H9 (cell line): ENCODE data around the gene LATS2. TPM values are rescaled to one million over a fixed set of nuclear protein-coding genes. Genes with fewer than 3 reads are reported as not detected.

Experiments used
- DNase-seq: peaks from one replicate; pipeline ENCODE4 v3.0.0-alpha.2; 2017
- H2AFZ ChIP-seq: one replicate; pipeline ENCODE4 v1.6.1; 2013; ENCODE audit warnings: mild to moderate bottlenecking, low read length, control low read depth, moderate library complexity
- H2AK5ac ChIP-seq: 2 replicates; pipeline ENCODE4 v1.6.1; 2013; ENCODE audit warnings: low read length, control low read depth, mixed read lengths; ENCODE audit not compliant: insufficient read length
- H2BK120ac ChIP-seq: one replicate; pipeline ENCODE4 v1.6.1; 2013; ENCODE audit warnings: low read depth, mild to moderate bottlenecking, low read length, control low read depth, inconsistent platforms; ENCODE audit not compliant: poor library complexity, severe bottlenecking
- H2BK12ac ChIP-seq: 2 replicates; pipeline ENCODE4 v1.6.1; 2013; ENCODE audit warnings: low read length, control low read depth, mixed read lengths, low read depth; ENCODE audit not compliant: insufficient read length
- H2BK15ac ChIP-seq: 2 replicates; pipeline ENCODE4 v1.6.1; 2013; ENCODE audit warnings: low read depth, low read length, control low read depth
- H2BK20ac ChIP-seq: one replicate; pipeline ENCODE4 v1.6.1; 2013; ENCODE audit warnings: low read depth, mild to moderate bottlenecking, low read length, control low read depth, inconsistent platforms; ENCODE audit not compliant: poor library complexity, severe bottlenecking
- H2BK5ac ChIP-seq: 2 replicates; pipeline ENCODE4 v1.6.1; 2013; ENCODE audit warnings: low read length, control low read depth, mixed read lengths; ENCODE audit not compliant: insufficient read length
- H3K14ac ChIP-seq: 2 replicates; pipeline ENCODE4 v1.6.1; 2013; ENCODE audit warnings: low read length, control low read depth; ENCODE audit not compliant: insufficient read depth
- H3K18ac ChIP-seq: 2 replicates; pipeline ENCODE4 v1.6.1; 2013; ENCODE audit warnings: low read depth, mild to moderate bottlenecking, mixed read lengths, low read length, control low read depth; ENCODE audit not compliant: insufficient read length
- H3K23ac ChIP-seq: 2 replicates; pipeline ENCODE4 v1.6.1; 2013; ENCODE audit warnings: low read length, control low read depth, mixed read lengths, low read depth; ENCODE audit not compliant: insufficient read length
- H3K23me2 ChIP-seq: 2 replicates; pipeline ENCODE4 v1.6.1; 2013; ENCODE audit warnings: low read depth, mild to moderate bottlenecking, mixed read lengths, low read length, control low read depth; ENCODE audit not compliant: insufficient read length, poor library complexity, severe bottlenecking
- H3K27ac ChIP-seq: 2 replicates; pipeline ENCODE4 v1.5.1; 2013; ENCODE audit warnings: low read length, control low read depth, mixed read lengths, low read depth; ENCODE audit not compliant: insufficient read length
- H3K27me3 ChIP-seq: 2 replicates; pipeline ENCODE4 v1.6.1; 2013; ENCODE audit warnings: low read length, control low read depth, inconsistent platforms; ENCODE audit not compliant: insufficient read depth
- H3K4ac ChIP-seq: 2 replicates; pipeline ENCODE4 v1.6.1; 2013; ENCODE audit warnings: low read depth, mild to moderate bottlenecking, control low read depth, inconsistent platforms, low read length, moderate library complexity
- H3K4me1 ChIP-seq: 2 replicates; pipeline ENCODE4 v1.6.1; 2013; ENCODE audit warnings: low read length, control low read depth, inconsistent platforms; ENCODE audit not compliant: insufficient read depth
- H3K4me2 ChIP-seq: 2 replicates; pipeline ENCODE4 v1.6.1; 2013; ENCODE audit warnings: low read length, control low read depth, mixed read lengths; ENCODE audit not compliant: insufficient read length, insufficient read depth
- H3K56ac ChIP-seq: 2 replicates; pipeline ENCODE4 v1.6.1; 2013; ENCODE audit warnings: low read depth, mild to moderate bottlenecking, mixed read lengths, low read length, control low read depth; ENCODE audit not compliant: insufficient read length
- H3K79me1 ChIP-seq: 2 replicates; pipeline ENCODE4 v1.6.1; 2013; ENCODE audit warnings: low read depth, mild to moderate bottlenecking, moderate library complexity, low read length, control low read depth, inconsistent platforms; ENCODE audit not compliant: insufficient read depth, poor library complexity, severe bottlenecking
- H3K79me2 ChIP-seq: 2 replicates; pipeline ENCODE4 v1.6.1; 2013; ENCODE audit warnings: low read length, control low read depth, inconsistent platforms; ENCODE audit not compliant: insufficient read depth
- H3K9ac ChIP-seq: 2 replicates; pipeline ENCODE4 v1.6.1; 2013; ENCODE audit warnings: low read length, control low read depth, mixed read lengths; ENCODE audit not compliant: insufficient read length; ENCODE audit errors: extremely low read depth
- H3K9me3 ChIP-seq: one replicate; pipeline ENCODE4 v1.6.1; 2013; ENCODE audit warnings: low read depth, low read length, inconsistent platforms; ENCODE audit not compliant: control insufficient read depth
- H3T11ph ChIP-seq: one replicate; pipeline ENCODE4 v1.6.1; 2013; ENCODE audit warnings: mild to moderate bottlenecking, low read length, control low read depth, inconsistent platforms
- H4K20me1 ChIP-seq: one replicate; pipeline ENCODE4 v1.6.1; 2013; ENCODE audit not compliant: control insufficient read depth, insufficient read length, insufficient read depth
- H4K5ac ChIP-seq: 2 replicates; pipeline ENCODE4 v1.6.1; 2013; ENCODE audit warnings: low read depth, mild to moderate bottlenecking, mixed read lengths, low read length, control low read depth; ENCODE audit not compliant: insufficient read length
- H4K8ac ChIP-seq: replicated peaks from 2 replicates; pipeline ENCODE4 v1.6.1; 2013; ENCODE audit warnings: low read length, control low read depth, mixed read lengths, low read depth; ENCODE audit not compliant: insufficient read length
- H4K91ac ChIP-seq: 2 replicates; pipeline ENCODE4 v1.6.1; 2013; ENCODE audit warnings: low read depth, mild to moderate bottlenecking, moderate library complexity, mixed read lengths, low read length, control low read depth; ENCODE audit not compliant: insufficient read length
- H3K27ac Mint-ChIP-seq, 3 experiments: 2 replicates in 2 of 3; 3 replicates in 1 of 3; pipeline ENCODE4 v1.8.0; 2020 to 2021; ENCODE audit warnings: mixed read lengths in 3 of 3, mild to moderate bottlenecking in 1 of 3, moderate library complexity in 1 of 3
- H3K27me3 Mint-ChIP-seq: 2 replicates; pipeline ENCODE4 v1.8.0; 2021; ENCODE audit warnings: low read depth, mild to moderate bottlenecking, moderate library complexity, mixed read lengths
- H3K36me3 Mint-ChIP-seq, 3 experiments: 2 replicates in 2 of 3; 3 replicates in 1 of 3; pipeline ENCODE4 v1.8.0; 2020 to 2021; ENCODE audit warnings: low read depth in 3 of 3, mixed read lengths in 3 of 3; ENCODE audit not compliant: insufficient read depth in 1 of 3
- H3K4me1 Mint-ChIP-seq, 2 experiments: 2 replicates each; pipeline ENCODE4 v1.8.0; 2020; ENCODE audit warnings: mixed read lengths in 2 of 2
- H3K4me3 Mint-ChIP-seq, 2 experiments: 2 replicates in 1 of 2; 3 replicates in 1 of 2; pipeline ENCODE4 v1.8.0; 2020 to 2021; ENCODE audit warnings: mild to moderate bottlenecking in 2 of 2, mixed read lengths in 2 of 2, moderate library complexity in 1 of 2
- H3K9me3 Mint-ChIP-seq, 2 experiments: 2 replicates in 1 of 2; 3 replicates in 1 of 2; pipeline ENCODE4 v1.8.0; 2020; ENCODE audit warnings: mild to moderate bottlenecking in 2 of 2, mixed read lengths in 2 of 2, moderate library complexity in 1 of 2
- CTCF ChIP-seq: fragments of 200-600 bp; sonication (generic); conservative IDR thresholded peaks from 3 replicates; pipeline ENCODE4 v1.8.0; 2021; ENCODE audit warnings: antibody characterized with exemption, mild to moderate bottlenecking
- WGBS: extraction: QIAGEN DNeasy Blood & Tissue Kit; methylation state at CpG from one replicate; pipeline ENCODE4 v1.1.7; 2013; ENCODE audit warnings: missing lambda C conversion rate, low lambda C conversion rate, mixed read lengths; ENCODE audit not compliant: insufficient read length; ENCODE audit errors: extremely low coverage; 5-methylcytosine and 5-hydroxymethylcytosine counted together
- total RNA-seq: library from RNA; stranded (reverse); gene quantifications from 2 replicates; pipeline ENCODE4 v1.2.1, GENCODE V29; 2021

LATS2 gene
- total RNA-seq, 1 experiment from 2014 or later, result 20.0 TPM

- TF ChIP-seq CTCF, result no peak
- Histone ChIP-seq H4K8ac (no peak overlapping the region), H3K4me1 (peaks cover 3% of the 10 kb centered on the region; the same call in 1 of the 2 replicates), H3K18ac (no peak overlapping the region), H3K9ac (no peak overlapping the region), H3K4ac (no peak overlapping the region), H4K5ac (no peak overlapping the region), H4K91ac (no peak overlapping the region), H2BK120ac (no peak overlapping the region), H4K20me1 (peaks cover 3% of the 10 kb centered on the region), H3K9me3 (no peaks in the 10 kb centered on the region), H3K56ac (no peak overlapping the region), H2BK5ac (no peak overlapping the region), H2AK5ac (no peak overlapping the region), H3K23ac (no peak overlapping the region), H3K4me2 (no peak overlapping the region), H2BK20ac (no peak overlapping the region), H3K27ac (no peak overlapping the region), H3K79me2 (peaks cover 50% of the 10 kb centered on the region; the same call in 1 of the 2 replicates), H3K14ac (0 out of 2 replicates have a peak overlapping the region, but pooled peaks have one; percentile 11), H3T11ph (no peak overlapping the region), H3K79me1 (peaks cover 5% of the 10 kb centered on the region), H3K23me2 (no peaks in the 10 kb centered on the region), H2BK15ac (no peak overlapping the region), H2BK12ac (no peak overlapping the region), H2AFZ (no peak overlapping the region), H3K27me3 (no peaks in the 10 kb centered on the region)
- DNase-seq, result no peak
- Mint-ChIP-seq H3K4me3 (0 out of 5 replicates have a peak overlapping the region, but pooled peaks of 1 of the 2 experiments have one; percentile 9), H3K9me3 (no peaks in the 10 kb centered on the region), H3K36me3 (peaks cover 12 to 34% (median 26%) of the 10 kb centered on the region in 3 experiments; a peak in 6 of 7 replicates), H3K27ac (peak overlapping the region; percentile 29 to 96 (median 88); a peak in 6 of 7 replicates), H3K4me1 (peaks cover 37 to 39% of the 10 kb centered on the region in 2 experiments), H3K27me3 (no peaks in the 10 kb centered on the region)
- no CpG with 5 or more reads among the region's 6 CpGs for WGBS
Measured at GRCh38 chr13:21048901-21049698, 12.3 kb downstream of the LATS2 start.
